ENCODE results near the gene SYNGR2.

GRCh38 chr17:78197147-78197832 is 28.9 kb downstream of the SYNGR2 start:
- TF ChIP-seq CTCF (IDR thresholded peaks at IDR 0.05) = no peak
- TF ChIP-seq POLR2AphosphoS5 (IDR thresholded peaks at IDR 0.05) = no peak
